WTC11 (cell line): ENCODE results near the gene MMRN1. TPM values are rescaled to one million over a fixed set of nuclear protein-coding genes. Genes with fewer than 3 reads are reported as not detected.

Experiments used
- ATAC-seq: fragments of 200-7000 bp; cut with Tn5 transposase; 2 replicates; pipeline ENCODE4 v1.10.0; 2021; ENCODE audit warnings: mild to moderate bottlenecking, moderate library complexity
- CTCF ChIA-PET: fragments of 300-600 bp; sonication (Branson Sonifier 250); formaldehyde crosslinking; loops from one replicate; lab custom pipeline; 2021; ENCODE audit warnings: antibody characterized with exemption; lab: Charles Lee
- POLR2A ChIA-PET: fragments of 350-600 bp; sonication (Branson Sonifier 250); formaldehyde crosslinking; loops from one replicate; lab custom pipeline; 2021; ENCODE audit warnings: antibody characterized with exemption; lab: Charles Lee
- DNase-seq: peaks from one replicate; pipeline ENCODE4 v3.0.0; 2021; ENCODE audit warnings: low spot score
- H3K27ac Mint-ChIP-seq: 2 replicates; pipeline ENCODE4 v1.8.0; 2021; ENCODE audit warnings: mixed read lengths
- H3K27me3 Mint-ChIP-seq: 2 replicates; pipeline ENCODE4 v1.8.0; 2021; ENCODE audit warnings: low read depth, mild to moderate bottlenecking, moderate library complexity, mixed read lengths
- H3K36me3 Mint-ChIP-seq: 2 replicates; pipeline ENCODE4 v1.8.0; 2021; ENCODE audit warnings: mixed read lengths
- H3K4me1 Mint-ChIP-seq: 2 replicates; pipeline ENCODE4 v1.8.0; 2022; ENCODE audit warnings: mixed read lengths
- H3K4me3 Mint-ChIP-seq: 2 replicates; pipeline ENCODE4 v1.8.0; 2021; ENCODE audit warnings: mild to moderate bottlenecking, moderate library complexity, mixed read lengths
- H3K9me3 Mint-ChIP-seq: 2 replicates; pipeline ENCODE4 v1.8.0; 2021; ENCODE audit warnings: mixed read lengths
- ATF1 ChIP-seq: sonication (generic); formaldehyde crosslinking; IDR thresholded peaks from 2 replicates; pipeline ENCODE4 v1.8.1; 2023; ENCODE audit warnings: mild to moderate bottlenecking, moderate library complexity, missing genetic modification reagents
- ATF2 ChIP-seq: sonication (generic); formaldehyde crosslinking; IDR thresholded peaks from 2 replicates; pipeline ENCODE4 v1.8.1; 2022; ENCODE audit warnings: low read depth, missing genetic modification reagents, borderline replicate concordance
- CTCF ChIP-seq: fragments of 200-600 bp; IDR thresholded peaks from 2 replicates; pipeline ENCODE4 v1.8.0; 2022; ENCODE audit warnings: antibody characterized with exemption
- GABPB1 ChIP-seq: sonication (generic); formaldehyde crosslinking; IDR thresholded peaks from 2 replicates; pipeline ENCODE4 v1.8.1; 2023; ENCODE audit warnings: mild to moderate bottlenecking, missing genetic modification reagents
- JAZF1 ChIP-seq: fragments of 250-450 bp; sonication (Bioruptor Pico); IDR thresholded peaks from 2 replicates; pipeline ENCODE4 v1.9.0; 2021; ENCODE audit warnings: moderate library complexity, mild to moderate bottlenecking, inconsistent platforms
- MLX ChIP-seq: sonication (generic); formaldehyde crosslinking; IDR thresholded peaks from 2 replicates; pipeline ENCODE4 v1.8.1; 2023; ENCODE audit warnings: mild to moderate bottlenecking, missing genetic modification reagents, moderate library complexity
- MXD4 ChIP-seq: fragments of 250-450 bp; sonication (Bioruptor Pico); IDR thresholded peaks from 2 replicates; pipeline ENCODE4 v1.8.0; 2021; ENCODE audit warnings: mild to moderate bottlenecking, moderate library complexity, borderline replicate concordance
- MYBL2 ChIP-seq: sonication (generic); formaldehyde crosslinking; IDR thresholded peaks from 2 replicates; pipeline ENCODE4 v1.8.1; 2023; ENCODE audit warnings: mild to moderate bottlenecking, moderate library complexity, missing genetic modification reagents
- NFATC4 ChIP-seq: fragments of 250-450 bp; sonication (Bioruptor Pico); IDR thresholded peaks from 2 replicates; pipeline ENCODE4 v1.9.0; 2021; ENCODE audit warnings: mild to moderate bottlenecking
- NR2C2 ChIP-seq: sonication (generic); formaldehyde crosslinking; IDR thresholded peaks from 2 replicates; pipeline ENCODE4 v1.8.0; 2022; ENCODE audit warnings: mild to moderate bottlenecking, missing genetic modification reagents
- NR3C1 ChIP-seq: sonication (generic); formaldehyde crosslinking; conservative IDR thresholded peaks from 2 replicates; pipeline ENCODE4 v1.8.1; 2023; ENCODE audit warnings: low read depth, mild to moderate bottlenecking, missing genetic modification reagents
- RELA ChIP-seq: sonication (generic); formaldehyde crosslinking; IDR thresholded peaks from 2 replicates; pipeline ENCODE4 v1.8.1; 2022; ENCODE audit warnings: missing genetic modification reagents, mild to moderate bottlenecking, borderline replicate concordance
- SMAD4 ChIP-seq: sonication (generic); formaldehyde crosslinking; IDR thresholded peaks from 2 replicates; pipeline ENCODE4 v1.8.0; 2022; ENCODE audit warnings: mild to moderate bottlenecking, missing genetic modification reagents
- TP53 ChIP-seq: sonication (generic); formaldehyde crosslinking; IDR thresholded peaks from 2 replicates; pipeline ENCODE4 v1.8.1; 2023; ENCODE audit warnings: mild to moderate bottlenecking, missing genetic modification reagents
- USF1 ChIP-seq: sonication (generic); formaldehyde crosslinking; IDR thresholded peaks from 2 replicates; pipeline ENCODE4 v1.8.0; 2022; ENCODE audit warnings: mild to moderate bottlenecking, missing genetic modification reagents
- ZNF423 ChIP-seq: fragments of 250-450 bp; sonication (Bioruptor Pico); IDR thresholded peaks from 2 replicates; pipeline ENCODE4 v2.1.2; 2022; ENCODE audit warnings: mild to moderate bottlenecking, moderate library complexity
- total RNA-seq: library from RNA; stranded (reverse); gene quantifications from 3 replicates; pipeline ENCODE4 v1.2.3, GENCODE V29; 2021
- TF ChIP-seq, protein P1 (sequence below): sonication (generic); formaldehyde crosslinking; IDR thresholded peaks from 2 replicates; pipeline ENCODE4 v1.8.0; 2022; ENCODE audit warnings: missing genetic modification reagents
- TF ChIP-seq, protein P2 (sequence below): sonication (generic); formaldehyde crosslinking; IDR thresholded peaks from 2 replicates; pipeline ENCODE4 v1.8.0; 2022; ENCODE audit warnings: mild to moderate bottlenecking, missing genetic modification reagents
- TF ChIP-seq, protein P3 (sequence below): sonication (generic); formaldehyde crosslinking; IDR thresholded peaks from 2 replicates; pipeline ENCODE4 v1.8.0; 2022; ENCODE audit warnings: mild to moderate bottlenecking, missing genetic modification reagents
- TF ChIP-seq, protein P4 (sequence below): fragments of 250-450 bp; sonication (Bioruptor Pico); IDR thresholded peaks from 2 replicates; pipeline ENCODE4 v1.9.0; 2021; ENCODE audit warnings: mild to moderate bottlenecking

The MMRN1 gene
- total RNA-seq, 1 experiment from 2014 or later: not detected

GRCh38 chr4:89994176-89994873, 99.7 kb downstream of the MMRN1 start:
- Mint-ChIP-seq H3K4me3 (no peak overlapping the region), H3K27ac (no peak overlapping the region), H3K9me3 (no peaks in the 10 kb centered on the region; the same call in 1 of the 2 replicates), H3K4me1 (peaks cover 37% of the 10 kb centered on the region), H3K27me3 (no peaks in the 10 kb centered on the region; the same call in 1 of the 2 replicates), H3K36me3 (no peaks in the 10 kb centered on the region)
- ChIA-PET CTCF (interaction anchor here (0.8 to 1.2 kb wide), 3 partner anchors 37 to 436 kb away, joined by 3 read pairs; no protein-coding TSS in a partner anchor), POLR2A (no interaction called here)
- ATAC-seq (no peak), DNase-seq (no peak)
- TF ChIP-seq GABPB1 (CRISPR knock-in tag): no peak
- TF ChIP-seq ATF2 (CRISPR knock-in tag): no peak
- no peak for TF ChIP-seq NFATC4 (CRISPR knock-in tag)
- no peak for TF ChIP-seq USF1 (CRISPR knock-in tag)
- TF ChIP-seq RELA (CRISPR knock-in tag): no peak
- no peak for TF ChIP-seq SMAD4 (CRISPR knock-in tag)

DNA sequence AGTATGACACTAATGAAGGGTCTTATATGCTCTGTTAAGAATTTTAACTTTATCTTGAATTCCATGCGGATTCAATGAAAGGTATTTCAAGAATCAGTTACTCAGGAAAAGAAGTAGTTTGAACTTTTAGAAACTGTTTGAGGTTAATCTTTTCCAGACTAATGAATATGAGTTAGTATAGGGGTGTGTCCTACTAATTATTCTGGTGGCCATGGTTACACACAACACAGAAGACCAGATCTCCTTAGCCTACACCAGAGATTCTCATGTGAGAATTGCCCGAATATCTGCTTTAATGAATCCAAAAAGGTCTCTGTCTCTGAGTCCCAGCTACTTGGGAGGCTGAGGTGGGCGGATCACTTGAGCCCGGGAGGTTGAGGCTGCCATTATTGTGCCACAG, 100.4 kb downstream of the MMRN1 start:
- ChIA-PET POLR2A (no interaction called here), CTCF (interaction anchor here (1.1 to 1.2 kb wide), 2 partner anchors 354 to 437 kb away, joined by 3 read pairs; no protein-coding TSS in a partner anchor)
- Mint-ChIP-seq H3K9me3 (no peaks in the 10 kb centered on the region), H3K27me3 (no peaks in the 10 kb centered on the region; the same call in 1 of the 2 replicates), H3K27ac (no peak overlapping the region), H3K4me3 (no peak overlapping the region), H3K4me1 (peaks cover 37% of the 10 kb centered on the region), H3K36me3 (no peaks in the 10 kb centered on the region)
- TF ChIP-seq MYBL2 (CRISPR knock-in tag): no peak
- no peak for TF ChIP-seq MXD4 (CRISPR knock-in tag)
- TF ChIP-seq ZNF423: no peak
- no peak for TF ChIP-seq CTCF
- TF ChIP-seq, protein P1, sequence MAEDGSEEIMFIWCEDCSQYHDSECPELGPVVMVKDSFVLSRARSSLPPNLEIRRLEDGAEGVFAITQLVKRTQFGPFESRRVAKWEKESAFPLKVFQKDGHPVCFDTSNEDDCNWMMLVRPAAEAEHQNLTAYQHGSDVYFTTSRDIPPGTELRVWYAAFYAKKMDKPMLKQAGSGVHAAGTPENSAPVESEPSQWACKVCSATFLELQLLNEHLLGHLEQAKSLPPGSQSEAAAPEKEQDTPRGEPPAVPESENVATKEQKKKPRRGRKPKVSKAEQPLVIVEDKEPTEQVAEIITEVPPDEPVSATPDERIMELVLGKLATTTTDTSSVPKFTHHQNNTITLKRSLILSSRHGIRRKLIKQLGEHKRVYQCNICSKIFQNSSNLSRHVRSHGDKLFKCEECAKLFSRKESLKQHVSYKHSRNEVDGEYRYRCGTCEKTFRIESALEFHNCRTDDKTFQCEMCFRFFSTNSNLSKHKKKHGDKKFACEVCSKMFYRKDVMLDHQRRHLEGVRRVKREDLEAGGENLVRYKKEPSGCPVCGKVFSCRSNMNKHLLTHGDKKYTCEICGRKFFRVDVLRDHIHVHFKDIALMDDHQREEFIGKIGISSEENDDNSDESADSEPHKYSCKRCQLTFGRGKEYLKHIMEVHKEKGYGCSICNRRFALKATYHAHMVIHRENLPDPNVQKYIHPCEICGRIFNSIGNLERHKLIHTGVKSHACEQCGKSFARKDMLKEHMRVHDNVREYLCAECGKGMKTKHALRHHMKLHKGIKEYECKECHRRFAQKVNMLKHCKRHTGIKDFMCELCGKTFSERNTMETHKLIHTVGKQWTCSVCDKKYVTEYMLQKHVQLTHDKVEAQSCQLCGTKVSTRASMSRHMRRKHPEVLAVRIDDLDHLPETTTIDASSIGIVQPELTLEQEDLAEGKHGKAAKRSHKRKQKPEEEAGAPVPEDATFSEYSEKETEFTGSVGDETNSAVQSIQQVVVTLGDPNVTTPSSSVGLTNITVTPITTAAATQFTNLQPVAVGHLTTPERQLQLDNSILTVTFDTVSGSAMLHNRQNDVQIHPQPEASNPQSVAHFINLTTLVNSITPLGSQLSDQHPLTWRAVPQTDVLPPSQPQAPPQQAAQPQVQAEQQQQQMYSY (CRISPR knock-in tag): no peak
- TF ChIP-seq, protein P2, sequence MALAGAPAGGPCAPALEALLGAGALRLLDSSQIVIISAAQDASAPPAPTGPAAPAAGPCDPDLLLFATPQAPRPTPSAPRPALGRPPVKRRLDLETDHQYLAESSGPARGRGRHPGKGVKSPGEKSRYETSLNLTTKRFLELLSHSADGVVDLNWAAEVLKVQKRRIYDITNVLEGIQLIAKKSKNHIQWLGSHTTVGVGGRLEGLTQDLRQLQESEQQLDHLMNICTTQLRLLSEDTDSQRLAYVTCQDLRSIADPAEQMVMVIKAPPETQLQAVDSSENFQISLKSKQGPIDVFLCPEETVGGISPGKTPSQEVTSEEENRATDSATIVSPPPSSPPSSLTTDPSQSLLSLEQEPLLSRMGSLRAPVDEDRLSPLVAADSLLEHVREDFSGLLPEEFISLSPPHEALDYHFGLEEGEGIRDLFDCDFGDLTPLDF: no peak
- TF ChIP-seq, protein P3, sequence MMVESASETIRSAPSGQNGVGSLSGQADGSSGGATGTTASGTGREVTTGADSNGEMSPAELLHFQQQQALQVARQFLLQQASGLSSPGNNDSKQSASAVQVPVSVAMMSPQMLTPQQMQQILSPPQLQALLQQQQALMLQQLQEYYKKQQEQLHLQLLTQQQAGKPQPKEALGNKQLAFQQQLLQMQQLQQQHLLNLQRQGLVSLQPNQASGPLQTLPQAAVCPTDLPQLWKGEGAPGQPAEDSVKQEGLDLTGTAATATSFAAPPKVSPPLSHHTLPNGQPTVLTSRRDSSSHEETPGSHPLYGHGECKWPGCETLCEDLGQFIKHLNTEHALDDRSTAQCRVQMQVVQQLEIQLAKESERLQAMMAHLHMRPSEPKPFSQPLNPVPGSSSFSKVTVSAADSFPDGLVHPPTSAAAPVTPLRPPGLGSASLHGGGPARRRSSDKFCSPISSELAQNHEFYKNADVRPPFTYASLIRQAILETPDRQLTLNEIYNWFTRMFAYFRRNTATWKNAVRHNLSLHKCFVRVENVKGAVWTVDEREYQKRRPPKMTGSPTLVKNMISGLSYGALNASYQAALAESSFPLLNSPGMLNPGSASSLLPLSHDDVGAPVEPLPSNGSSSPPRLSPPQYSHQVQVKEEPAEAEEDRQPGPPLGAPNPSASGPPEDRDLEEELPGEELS (CRISPR knock-in tag): no peak
- no peak for TF ChIP-seq JAZF1 (CRISPR knock-in tag)
- TF ChIP-seq MLX (CRISPR knock-in tag): no peak
- no peak for TF ChIP-seq NR2C2 (CRISPR knock-in tag)
- TF ChIP-seq TP53: no peak
- TF ChIP-seq, protein P4, sequence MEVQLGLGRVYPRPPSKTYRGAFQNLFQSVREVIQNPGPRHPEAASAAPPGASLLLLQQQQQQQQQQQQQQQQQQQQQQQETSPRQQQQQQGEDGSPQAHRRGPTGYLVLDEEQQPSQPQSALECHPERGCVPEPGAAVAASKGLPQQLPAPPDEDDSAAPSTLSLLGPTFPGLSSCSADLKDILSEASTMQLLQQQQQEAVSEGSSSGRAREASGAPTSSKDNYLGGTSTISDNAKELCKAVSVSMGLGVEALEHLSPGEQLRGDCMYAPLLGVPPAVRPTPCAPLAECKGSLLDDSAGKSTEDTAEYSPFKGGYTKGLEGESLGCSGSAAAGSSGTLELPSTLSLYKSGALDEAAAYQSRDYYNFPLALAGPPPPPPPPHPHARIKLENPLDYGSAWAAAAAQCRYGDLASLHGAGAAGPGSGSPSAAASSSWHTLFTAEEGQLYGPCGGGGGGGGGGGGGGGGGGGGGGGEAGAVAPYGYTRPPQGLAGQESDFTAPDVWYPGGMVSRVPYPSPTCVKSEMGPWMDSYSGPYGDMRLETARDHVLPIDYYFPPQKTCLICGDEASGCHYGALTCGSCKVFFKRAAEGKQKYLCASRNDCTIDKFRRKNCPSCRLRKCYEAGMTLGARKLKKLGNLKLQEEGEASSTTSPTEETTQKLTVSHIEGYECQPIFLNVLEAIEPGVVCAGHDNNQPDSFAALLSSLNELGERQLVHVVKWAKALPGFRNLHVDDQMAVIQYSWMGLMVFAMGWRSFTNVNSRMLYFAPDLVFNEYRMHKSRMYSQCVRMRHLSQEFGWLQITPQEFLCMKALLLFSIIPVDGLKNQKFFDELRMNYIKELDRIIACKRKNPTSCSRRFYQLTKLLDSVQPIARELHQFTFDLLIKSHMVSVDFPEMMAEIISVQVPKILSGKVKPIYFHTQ (CRISPR knock-in tag): no peak
- no peak for TF ChIP-seq ATF1 (CRISPR knock-in tag)
- TF ChIP-seq NR3C1 (CRISPR knock-in tag): no peak
- ATAC-seq (no peak), DNase-seq (no peak)
